GM19452 (cell line): Measurements from ENCODE around the gene TAS1R2.

ENCODE experiments used
- ATAC-seq: cut with Tn5 transposase; IDR thresholded peaks from one replicate; pipeline ENCODE4 v1.9.1; 2021; ENCODE audit not compliant: unreplicated experiment

Gene TAS1R2

GRCh38 chr1:18803151-18803791 is 56.2 kb downstream of the TAS1R2 start:
- ATAC-seq, result no peak

GRCh38 chr1:18802231-18802630 is 57.2 kb downstream of the TAS1R2 start:
- ATAC-seq, result no peak

- no peak for ATAC-seq
Observed at GRCh38 chr1:18800258-18800657, 59.2 kb downstream of the TAS1R2 start.

GRCh38 chr1:18799454-18799853 is 60.0 kb downstream of the TAS1R2 start:
- no peak for ATAC-seq

DNA sequence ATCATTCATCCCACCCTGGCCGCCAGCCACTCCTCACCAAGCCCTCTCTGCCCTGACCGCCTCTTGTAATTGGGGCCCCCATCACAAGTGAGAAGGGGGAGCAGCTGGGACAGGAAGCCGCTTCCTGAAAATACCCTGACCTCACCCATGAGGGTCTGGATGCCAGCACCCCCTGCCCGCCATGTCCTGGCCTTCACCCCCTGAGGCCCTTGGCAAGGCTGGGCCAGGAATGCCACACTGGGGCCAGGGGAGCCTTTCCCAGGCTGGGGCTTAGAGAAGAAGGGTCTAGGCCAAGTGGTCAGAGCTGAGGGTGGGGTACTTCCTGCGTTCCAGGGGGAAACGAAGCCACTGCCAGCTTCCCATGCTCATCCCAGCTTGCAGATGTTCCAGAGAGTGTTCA is 60.5 kb downstream of the TAS1R2 start:
- no peak for ATAC-seq

- no peak for ATAC-seq
Observed at GRCh38 chr1:18798533-18798932, 60.9 kb downstream of the TAS1R2 start.

DNA sequence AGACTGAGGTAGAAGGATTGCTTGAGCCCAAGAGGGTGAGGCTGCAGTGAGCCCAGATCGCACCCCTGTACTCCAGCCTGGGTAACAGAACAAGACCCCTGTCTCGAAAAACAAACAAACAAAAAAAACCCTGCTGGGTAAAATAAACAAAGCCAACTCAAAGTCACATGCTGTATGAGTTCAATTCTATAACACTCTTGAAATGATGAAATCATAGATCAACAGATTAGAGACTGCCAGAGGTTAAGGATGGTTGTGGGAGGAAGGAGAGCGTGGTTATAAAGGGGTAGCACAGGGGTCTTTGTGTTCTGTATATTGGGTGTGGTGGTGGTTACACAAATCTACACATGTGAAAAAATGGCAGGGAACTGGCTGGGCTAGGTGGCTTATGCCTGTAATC is 62.5 kb downstream of the TAS1R2 start:
- no peak for ATAC-seq

DNA sequence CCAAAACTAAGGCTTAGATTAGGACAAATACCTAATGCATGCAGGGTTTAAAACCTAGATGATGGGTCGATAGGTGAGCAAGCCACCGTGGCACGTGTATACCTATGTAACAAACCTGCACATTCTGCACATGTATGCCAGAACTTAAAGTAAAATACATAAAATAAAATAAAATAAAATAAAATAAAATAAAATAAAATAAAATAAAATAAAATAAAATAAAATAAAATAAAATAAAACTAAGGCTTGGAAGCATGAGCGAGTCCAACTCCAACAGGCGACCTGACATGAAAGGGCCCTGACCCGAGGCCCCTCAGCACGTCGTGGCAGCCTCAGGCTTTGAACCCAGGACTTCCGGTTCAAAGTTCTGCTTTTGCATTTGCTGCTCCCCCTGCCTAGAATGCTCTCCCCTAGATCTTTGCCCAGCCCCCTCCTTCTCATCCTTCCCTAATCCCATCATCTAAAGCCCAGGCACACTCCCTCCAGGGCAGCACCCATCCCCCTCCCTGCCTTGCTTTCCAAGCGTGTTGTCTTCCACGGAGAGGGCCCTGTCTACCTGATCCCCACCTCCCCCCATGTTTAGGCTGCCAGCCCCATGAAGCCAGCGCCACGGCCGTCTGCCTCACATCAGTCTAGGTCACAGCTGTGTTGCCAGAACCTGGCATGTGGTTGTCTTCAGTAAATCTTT is 64.3 kb downstream of the TAS1R2 start:
- no peak for ATAC-seq

DNA sequence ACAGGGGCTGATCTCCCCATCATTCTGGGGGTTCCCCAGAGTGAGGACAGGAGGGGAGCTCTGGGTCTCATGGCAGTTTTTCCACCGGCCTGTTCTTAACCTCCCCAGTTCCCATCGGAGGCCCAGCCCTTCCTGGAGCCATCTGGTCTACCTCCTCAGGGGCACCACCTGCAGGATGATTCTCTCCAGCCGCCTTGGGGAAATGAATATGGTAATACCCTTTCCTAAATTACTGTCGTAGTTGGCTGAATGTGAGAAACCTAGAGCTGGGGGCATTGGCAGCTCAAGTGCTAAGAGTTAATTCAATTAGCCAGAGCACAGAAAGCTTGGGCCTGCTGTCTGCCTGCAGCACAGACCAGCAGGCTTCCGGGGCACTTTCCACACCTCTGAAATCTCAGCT is 64.9 kb downstream of the TAS1R2 start:
- no peak for ATAC-seq

GRCh38 chr1:18794051-18794450 is 65.4 kb downstream of the TAS1R2 start:
- ATAC-seq, result no peak

DNA sequence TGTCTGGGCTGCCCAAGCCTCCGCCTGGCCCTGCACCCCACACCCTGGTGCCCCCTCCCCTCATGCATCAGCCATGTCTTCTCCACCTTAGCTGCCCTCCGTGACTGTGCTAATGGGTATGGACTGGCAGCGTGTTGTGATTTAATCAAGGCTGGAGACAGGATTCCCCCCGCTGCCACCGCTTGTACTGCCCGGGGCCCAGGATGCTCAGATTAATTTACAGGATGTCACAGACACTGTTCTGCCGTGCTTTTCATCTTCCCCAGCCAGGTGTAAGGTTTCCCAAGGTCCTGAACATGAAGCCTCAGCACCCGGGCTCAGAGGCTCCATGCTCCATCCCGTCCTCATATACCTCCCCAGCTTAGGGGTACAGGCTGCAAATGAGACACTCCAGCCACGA is 66.3 kb downstream of the TAS1R2 start:
- ATAC-seq, result no peak

DNA sequence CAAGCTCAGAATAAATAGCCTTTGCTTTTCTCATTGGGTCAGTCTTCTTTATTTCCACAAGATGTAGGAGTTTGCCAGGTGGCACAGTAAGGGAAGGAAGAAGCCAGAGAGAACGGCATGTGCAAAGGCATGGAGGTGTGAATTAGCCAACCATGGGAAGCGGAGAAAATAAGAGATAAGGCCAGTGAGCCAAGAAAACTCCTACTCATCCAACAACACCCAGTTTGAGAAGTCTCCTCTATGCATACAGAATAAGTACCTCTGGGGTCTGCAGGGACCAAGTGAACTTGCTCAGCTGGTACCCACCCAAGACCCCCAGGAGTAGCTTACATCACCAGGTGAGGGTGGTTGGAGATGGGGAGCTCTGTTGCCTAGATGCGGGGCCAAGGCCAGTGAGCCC is 66.7 kb downstream of the TAS1R2 start:
- ATAC-seq, result no peak
